Neural crest cell (in vitro differentiated cells): ENCODE measurements around the gene SNAP47. TPM values are rescaled to one million over a fixed set of nuclear protein-coding genes. Genes with fewer than 3 reads are reported as not detected.

Experiments
- DNase-seq: peaks from one replicate; pipeline ENCODE4 v3.0.0; 2021; ENCODE audit warnings: low read depth, mixed read lengths, low spot score
- H3K27ac Mint-ChIP-seq: one replicate; pipeline ENCODE4 v1.8.0; 2021; ENCODE audit warnings: mild to moderate bottlenecking, mixed read lengths; ENCODE audit not compliant: unreplicated experiment
- H3K27me3 Mint-ChIP-seq: 2 replicates; pipeline ENCODE4 v1.8.0; 2021; ENCODE audit warnings: low read depth, mild to moderate bottlenecking, mixed read lengths
- H3K36me3 Mint-ChIP-seq: 2 replicates; pipeline ENCODE4 v1.8.0; 2021; ENCODE audit warnings: low read depth, mild to moderate bottlenecking, mixed read lengths
- H3K4me1 Mint-ChIP-seq: 2 replicates; pipeline ENCODE4 v1.8.0; 2021; ENCODE audit warnings: mixed read lengths
- H3K4me3 Mint-ChIP-seq: one replicate; pipeline ENCODE4 v1.8.0; 2021; ENCODE audit warnings: mild to moderate bottlenecking, mixed read lengths
- H3K9me3 Mint-ChIP-seq: 2 replicates; pipeline ENCODE4 v1.8.0; 2021; ENCODE audit warnings: mixed read lengths
- total RNA-seq: library from RNA; stranded (reverse); gene quantifications from 2 replicates; pipeline ENCODE4 v1.2.1, GENCODE V29; 2021
- TF ChIP-seq, protein P1 (sequence below): fragments of 200-600 bp; sonication (generic); conservative IDR thresholded peaks from 2 replicates; pipeline ENCODE4 v1.5.0; 2021; ENCODE audit warnings: antibody characterized with exemption, mild to moderate bottlenecking

The SNAP47 gene
- total RNA-seq, 1 donor from 2014 or later: 45.3 TPM

DNA sequence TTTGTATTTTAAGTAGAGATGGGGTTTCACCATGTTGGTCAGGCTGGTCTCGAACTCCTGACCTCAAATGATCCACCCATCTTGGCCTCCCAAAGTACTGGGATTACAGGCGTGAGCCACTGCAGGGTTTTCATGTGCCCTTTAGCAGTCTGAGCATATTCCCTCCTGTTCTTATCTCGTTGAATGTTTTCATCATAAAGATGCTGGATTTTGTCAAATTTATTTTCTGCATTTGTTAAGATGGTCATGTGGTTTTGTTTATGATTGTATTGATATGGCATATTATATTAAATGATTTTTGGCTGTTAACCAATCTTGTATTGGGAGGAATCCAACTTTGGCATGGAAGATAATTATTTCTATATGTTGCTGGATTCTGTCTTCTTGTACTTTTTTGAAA, 8.9 kb upstream of the SNAP47 start:
- Mint-ChIP-seq H3K27me3 (peaks cover 25% of the 10 kb centered on the region), H3K36me3 (peaks cover 11% of the 10 kb centered on the region), H3K27ac (no peak overlapping the region), H3K4me3 (peak overlapping the region; percentile 60), H3K4me1 (peaks cover 30% of the 10 kb centered on the region), H3K9me3 (peaks cover 14% of the 10 kb centered on the region)
- TF ChIP-seq, protein P1, sequence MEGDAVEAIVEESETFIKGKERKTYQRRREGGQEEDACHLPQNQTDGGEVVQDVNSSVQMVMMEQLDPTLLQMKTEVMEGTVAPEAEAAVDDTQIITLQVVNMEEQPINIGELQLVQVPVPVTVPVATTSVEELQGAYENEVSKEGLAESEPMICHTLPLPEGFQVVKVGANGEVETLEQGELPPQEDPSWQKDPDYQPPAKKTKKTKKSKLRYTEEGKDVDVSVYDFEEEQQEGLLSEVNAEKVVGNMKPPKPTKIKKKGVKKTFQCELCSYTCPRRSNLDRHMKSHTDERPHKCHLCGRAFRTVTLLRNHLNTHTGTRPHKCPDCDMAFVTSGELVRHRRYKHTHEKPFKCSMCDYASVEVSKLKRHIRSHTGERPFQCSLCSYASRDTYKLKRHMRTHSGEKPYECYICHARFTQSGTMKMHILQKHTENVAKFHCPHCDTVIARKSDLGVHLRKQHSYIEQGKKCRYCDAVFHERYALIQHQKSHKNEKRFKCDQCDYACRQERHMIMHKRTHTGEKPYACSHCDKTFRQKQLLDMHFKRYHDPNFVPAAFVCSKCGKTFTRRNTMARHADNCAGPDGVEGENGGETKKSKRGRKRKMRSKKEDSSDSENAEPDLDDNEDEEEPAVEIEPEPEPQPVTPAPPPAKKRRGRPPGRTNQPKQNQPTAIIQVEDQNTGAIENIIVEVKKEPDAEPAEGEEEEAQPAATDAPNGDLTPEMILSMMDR: no peak
- DNase-seq: no peak

DNA sequence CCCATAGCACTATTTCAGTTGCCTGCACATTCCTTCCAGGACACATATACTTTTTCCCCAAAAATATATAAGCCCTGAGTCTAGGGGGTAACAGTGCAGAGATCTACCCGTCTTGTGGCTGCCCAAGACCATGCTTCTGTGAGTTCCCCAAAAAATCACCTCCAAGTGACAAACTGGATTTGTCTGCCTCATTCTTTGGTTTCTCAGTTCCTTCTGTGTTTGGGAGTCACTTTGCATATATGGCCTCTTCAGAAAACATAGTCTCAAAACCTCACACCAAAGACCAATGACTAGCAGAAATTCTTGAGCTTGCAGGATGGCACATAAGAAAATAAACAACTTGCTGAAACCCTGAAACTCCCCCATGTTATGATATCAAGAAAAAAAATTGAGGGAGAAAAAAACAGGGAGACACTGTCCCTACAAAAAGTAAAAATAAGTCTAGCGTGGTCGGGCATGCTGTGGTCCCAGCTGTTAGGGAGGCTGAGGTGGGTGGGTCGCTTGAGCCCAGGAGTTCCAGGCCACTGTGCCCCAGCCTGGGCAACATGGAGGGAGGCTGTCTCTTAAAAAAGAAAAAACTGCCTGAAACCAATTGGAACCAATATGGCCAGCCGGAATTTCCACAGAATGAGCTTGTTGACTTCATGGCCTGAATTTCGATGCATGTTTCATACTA, 8.2 kb upstream of the SNAP47 start:
- H3K4me3 Mint-ChIP-seq: peak overlapping the region; percentile 76
- H3K27me3 Mint-ChIP-seq: peaks cover 21% of the 10 kb centered on the region
- no peak overlapping the region for H3K27ac Mint-ChIP-seq
- no peak for DNase-seq
- peaks cover 30% of the 10 kb centered on the region for H3K4me1 Mint-ChIP-seq
- peaks cover 7% of the 10 kb centered on the region for H3K36me3 Mint-ChIP-seq
- TF ChIP-seq, protein P1: no peak
- peaks cover 8% of the 10 kb centered on the region for H3K9me3 Mint-ChIP-seq

DNA sequence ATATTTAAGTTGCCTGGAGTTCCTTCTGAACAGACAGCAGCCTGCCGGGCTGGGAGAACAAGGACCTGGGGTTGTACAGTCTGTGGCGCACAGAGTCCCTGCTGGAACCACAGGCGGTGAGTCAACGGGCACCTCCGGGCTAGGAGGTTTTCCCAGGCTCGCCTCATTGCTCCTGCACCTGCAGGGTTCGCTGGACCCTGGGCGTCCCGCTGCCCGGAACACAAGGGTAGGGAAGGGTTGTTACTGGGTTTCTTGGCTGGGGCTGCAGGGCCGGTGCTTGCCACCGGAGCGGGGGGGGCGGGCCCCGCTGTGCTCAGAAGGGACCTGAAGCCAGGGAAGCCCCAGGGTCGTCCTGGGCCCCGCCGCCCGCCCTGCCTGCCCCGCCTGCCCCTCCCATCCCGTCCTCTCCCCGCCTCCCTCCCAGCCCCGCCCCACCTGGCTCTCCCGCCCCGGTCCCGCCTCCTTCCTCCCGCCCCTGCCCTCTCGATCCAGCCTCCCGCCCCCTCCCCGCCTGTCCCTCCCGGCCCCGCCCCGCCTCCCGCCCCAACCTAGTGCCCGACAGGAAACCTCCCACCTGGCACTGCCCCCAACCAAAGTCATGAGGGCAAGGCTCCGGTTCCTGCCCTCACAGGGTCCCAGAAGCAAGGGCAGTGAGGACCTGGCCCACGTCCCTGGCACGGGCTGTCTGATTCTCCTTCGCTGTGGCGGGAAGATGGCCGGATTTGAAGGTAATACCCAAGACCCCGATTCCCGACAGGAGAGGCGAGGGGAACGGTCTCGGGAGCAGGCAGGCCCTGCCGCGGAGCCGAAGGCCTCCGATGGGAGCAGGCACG, 7.0 kb upstream of the SNAP47 start:
- TF ChIP-seq, protein P1: no peak
- H3K9me3 Mint-ChIP-seq: no peaks in the 10 kb centered on the region
- H3K36me3 Mint-ChIP-seq: no peaks in the 10 kb centered on the region
- H3K4me3 Mint-ChIP-seq: peak overlapping the region; percentile 88
- peaks cover 30% of the 10 kb centered on the region for H3K4me1 Mint-ChIP-seq
- peak; percentile 34 for DNase-seq
- peaks cover 17% of the 10 kb centered on the region for H3K27me3 Mint-ChIP-seq
- peak overlapping the region; percentile 78 for H3K27ac Mint-ChIP-seq

DNA sequence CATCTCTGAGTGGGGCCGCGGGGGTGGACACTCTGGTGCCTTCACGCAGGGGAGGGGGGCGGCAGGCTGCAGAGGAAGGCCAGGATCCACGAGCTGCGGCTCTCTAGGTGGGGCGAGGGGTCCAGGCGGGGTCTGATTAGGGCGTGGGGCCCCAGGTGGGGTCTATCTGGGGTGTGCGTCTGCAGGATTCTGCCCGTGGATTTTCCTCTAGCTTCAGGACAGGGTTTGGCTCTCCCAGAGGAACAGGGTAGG, 6.4 kb upstream of the SNAP47 start:
- TF ChIP-seq, protein P1: no peak
- Mint-ChIP-seq H3K27ac (no peak overlapping the region), H3K36me3 (no peaks in the 10 kb centered on the region), H3K4me3 (peak overlapping the region; percentile 88), H3K4me1 (peaks cover 33% of the 10 kb centered on the region), H3K9me3 (no peaks in the 10 kb centered on the region), H3K27me3 (peaks cover 17% of the 10 kb centered on the region)
- DNase-seq: no peak

DNA sequence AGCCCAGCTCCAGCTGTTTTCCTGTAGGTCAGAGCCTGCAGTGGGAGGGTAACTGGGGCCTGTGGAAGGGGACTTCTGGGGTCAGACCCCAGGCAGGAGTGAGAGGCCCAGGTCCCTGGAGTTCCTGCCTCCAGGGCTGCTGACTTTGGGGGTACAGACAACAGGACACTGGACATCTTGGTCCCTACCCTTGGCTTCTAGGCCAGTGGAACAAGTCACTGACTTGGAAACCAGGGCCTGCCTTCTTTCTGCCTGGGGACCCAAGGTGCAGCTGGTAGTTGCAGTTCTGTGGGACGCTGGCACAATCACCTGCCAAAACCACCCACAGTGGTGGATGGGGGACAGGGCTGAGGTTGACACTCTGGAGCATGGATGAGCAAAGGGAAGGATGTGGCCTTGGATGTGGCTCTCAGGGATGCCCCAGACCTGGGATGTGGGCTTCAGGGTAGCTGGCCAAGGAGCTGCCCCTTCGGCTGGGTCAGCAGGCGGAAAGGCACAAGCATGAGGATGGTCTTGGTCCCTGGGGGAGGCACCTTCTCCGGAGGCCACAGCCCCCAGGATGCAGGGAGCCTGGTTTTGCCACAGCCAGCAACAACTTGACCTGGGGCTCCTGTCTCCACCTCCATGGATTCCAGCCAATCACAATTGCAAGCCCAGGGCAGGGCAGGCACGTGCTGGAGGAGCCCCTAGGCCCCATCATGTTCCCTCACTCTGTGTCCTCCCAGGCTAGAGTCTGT, 5.9 kb upstream of the SNAP47 start:
- Mint-ChIP-seq H3K36me3 (no peaks in the 10 kb centered on the region), H3K27ac (no peak overlapping the region), H3K9me3 (no peaks in the 10 kb centered on the region), H3K4me1 (peaks cover 37% of the 10 kb centered on the region), H3K27me3 (peaks cover 17% of the 10 kb centered on the region), H3K4me3 (peak overlapping the region; percentile 88)
- TF ChIP-seq, protein P1: no peak
- no peak for DNase-seq
